Suprapubic skin (tissue), 3 donors: ENCODE data around the gene SCAPER.

Experiments
- CTCF ChIP-seq, 2 donors: fragments of 200-600 bp in 1 of 2; fragments of 450-650 bp in 1 of 2; sonication (generic) in 1 of 2; IDR thresholded peaks; one replicate each; pipeline ENCODE4 v1.5.1; 2016 to 2019; ENCODE audit warnings: antibody characterized with exemption in 2 of 2, mild to moderate bottlenecking in 1 of 2, moderate library complexity in 1 of 2
- EP300 ChIP-seq: sonication (generic); formaldehyde crosslinking; IDR thresholded peaks from one replicate; pipeline ENCODE4 v1.6.1; 2017; ENCODE audit warnings: antibody characterized with exemption

- TF ChIP-seq EP300 = no peak
- TF ChIP-seq CTCF (IDR thresholded peaks at IDR 0.05) = no peak
These were observed 402.5 kb downstream of the SCAPER start for GRCh38 chr15:76502678-76503077.
